ENCODE measurements around the gene RAB11FIP4. TPM values are rescaled to one million over a fixed set of nuclear protein-coding genes. Genes with fewer than 3 reads are reported as not detected.

The RAB11FIP4 gene
- polyA plus RNA-seq, 1 of the 3 experiments (the other 2 are of a cell fraction) = 9.4 TPM

- Histone ChIP-seq H3K27ac (ENCODE audit: low read depth in 2 of 2, low read length in 1 of 2) (no peak overlapping the region; a peak in 1 of 4 replicates), H3K4me2 (no peak overlapping the region), H3K36me3 (replicated peaks in 1 of 2; ENCODE audit: control insufficient read depth in 1 of 2, insufficient read depth in 2 of 2, low read length in 1 of 2) (no peaks in the 10 kb centered on the region), H4K20me1 (ENCODE audit: insufficient read depth) (no peaks in the 10 kb centered on the region), H3K27me3 (ENCODE audit: insufficient read depth) (no peaks in the 10 kb centered on the region), H3K4me3 (ENCODE audit: low read depth in 2 of 2, low read length in 1 of 2) (no peak overlapping the region), H3K4me1 (ENCODE audit: control insufficient read depth in 1 of 2, insufficient read depth in 2 of 2, low read depth in 1 of 2, low read length in 1 of 2) (peaks cover 0 to 27% of the 10 kb centered on the region in 2 experiments; a peak in 1 of 4 replicates), H3K9me2 (no peaks in the 10 kb centered on the region), H3F3A (replicated peaks; ENCODE audit: insufficient read depth) (no peaks in the 10 kb centered on the region), H2AFZ (ENCODE audit: low read depth) (no peak overlapping the region), H3K9ac (no peak overlapping the region), H3K79me2 (ENCODE audit: insufficient read depth) (no peaks in the 10 kb centered on the region), H3K9me3 (no peaks in the 10 kb centered on the region)
- WGBS (ENCODE audit: low lambda C conversion rate) = 72% methylated on average over 10 of the region's 11 CpGs
- peak; percentile 80 for DNase-seq
- ChIA-PET POLR2A (interaction anchor here (1.2 kb wide), 1 partner anchor 124 kb away, joined by 4 read pairs; no protein-coding TSS in a partner anchor), CTCF (interaction anchor here (0.6 to 3.2 kb wide), 38 partner anchors 9 to 435 kb away, joined by 3 to 59 read pairs (median 4); partner anchors contain the start of gene RAB11FIP4)
- TF ChIP-seq RAD21 (IDR thresholded peaks at IDR 0.05; ENCODE audit: low read length) = peak; percentile 79
- TF ChIP-seq SMC3 (IDR thresholded peaks at IDR 0.05; ENCODE audit: low read depth, low read length) = peak; percentile 47; the same call in 1 of the 2 replicates
- peak; percentile 41 for TF ChIP-seq CTCF (IDR thresholded peaks at IDR 0.05)
- TF ChIP-seq GABPA (IDR thresholded peaks at IDR 0.05; ENCODE audit: low read depth) = no peak
These were observed 126.0 kb downstream of the RAB11FIP4 start for GRCh38 chr17:31517524-31517923.

- Histone ChIP-seq H3K79me2 (ENCODE audit: insufficient read depth) (no peaks in the 10 kb centered on the region), H4K20me1 (ENCODE audit: insufficient read depth) (no peaks in the 10 kb centered on the region), H3K9ac (no peak overlapping the region), H3K27ac (ENCODE audit: low read depth in 2 of 2, low read length in 1 of 2) (no peak overlapping the region), H3K9me3 (no peaks in the 10 kb centered on the region), H3K27me3 (ENCODE audit: insufficient read depth) (no peaks in the 10 kb centered on the region), H3K9me2 (no peaks in the 10 kb centered on the region), H3K4me2 (no peak overlapping the region), H3K36me3 (replicated peaks in 1 of 2; ENCODE audit: control insufficient read depth in 1 of 2, insufficient read depth in 2 of 2, low read length in 1 of 2) (no peaks in the 10 kb centered on the region), H3K4me3 (ENCODE audit: low read depth in 2 of 2, low read length in 1 of 2) (no peak overlapping the region), H2AFZ (ENCODE audit: low read depth) (no peak overlapping the region), H3F3A (replicated peaks; ENCODE audit: insufficient read depth) (no peaks in the 10 kb centered on the region), H3K4me1 (ENCODE audit: control insufficient read depth in 1 of 2, insufficient read depth in 2 of 2, low read depth in 1 of 2, low read length in 1 of 2) (peaks cover 0 to 25% of the 10 kb centered on the region in 2 experiments; a peak in 1 of 4 replicates)
- CTCF ChIA-PET = interaction anchor here (0.8 to 3.2 kb wide), 16 partner anchors 10 to 157 kb away, joined by 3 to 59 read pairs (median 6); partner anchors contain the start of gene RAB11FIP4
- WGBS (ENCODE audit: low lambda C conversion rate) = 89% methylated on average over 4 of the region's 4 CpGs
- DNase-seq = no peak
- POLR2A ChIA-PET = no interaction called here
- TF ChIP-seq NFIC (IDR thresholded peaks at IDR 0.05; ENCODE audit: borderline replicate concordance) = no peak
- TF ChIP-seq CTCF (IDR thresholded peaks at IDR 0.05) = no peak
- no peak for TF ChIP-seq JUND (IDR thresholded peaks at IDR 0.05)
- no peak for TF ChIP-seq RFX5 (IDR thresholded peaks at IDR 0.05; ENCODE audit: low read length)
- no peak for TF ChIP-seq REST (IDR thresholded peaks at IDR 0.05; ENCODE audit: low read depth, low read length)
- no peak for TF ChIP-seq TCF12 (IDR thresholded peaks at IDR 0.05)
- TF ChIP-seq ZBTB33 (IDR thresholded peaks at IDR 0.05; ENCODE audit: borderline replicate concordance, low read depth) = no peak
- TF ChIP-seq FOSL2 (IDR thresholded peaks at IDR 0.05; ENCODE audit: borderline replicate concordance, low read depth) = no peak
- no peak for TF ChIP-seq NRF1 (IDR thresholded peaks at IDR 0.05; ENCODE audit: low read depth, low read length)
- TF ChIP-seq SIN3A (IDR thresholded peaks at IDR 0.05; ENCODE audit: borderline replicate concordance, low read depth, low read length) = no peak
- TF ChIP-seq USF2 (IDR thresholded peaks at IDR 0.05; ENCODE audit: borderline replicate concordance, low read depth, low read length) = no peak
- no peak for TF ChIP-seq GATA2 (CRISPR knock-in tag; IDR thresholded peaks at IDR 0.05)
These were observed 127.0 kb downstream of the RAB11FIP4 start for GRCh38 chr17:31518478-31518877.
